SK-N-MC (cell line): Measurements from ENCODE around the gene COL8A2.

Experiments used
- EZH2 ChIP-seq: fragments of 200-600 bp; sonication (generic); IDR thresholded peaks from one replicate; pipeline ENCODE4 v1.6.1; 2017; ENCODE audit warnings: antibody characterized with exemption
- FOXP2 ChIP-seq: optimal IDR thresholded peaks from 2 replicates; pipeline ENCODE3; 2011; ENCODE audit warnings: mild to moderate bottlenecking, moderate library complexity; ENCODE audit not compliant: insufficient read depth; ENCODE audit errors: extremely low read length, control extremely low read depth
- POLR2AphosphoS5 ChIP-seq: IDR thresholded peaks from 2 replicates; pipeline ENCODE4 v1.6.1; 2012; ENCODE audit warnings: mild to moderate bottlenecking, low read depth, low read length, borderline replicate concordance

DNA sequence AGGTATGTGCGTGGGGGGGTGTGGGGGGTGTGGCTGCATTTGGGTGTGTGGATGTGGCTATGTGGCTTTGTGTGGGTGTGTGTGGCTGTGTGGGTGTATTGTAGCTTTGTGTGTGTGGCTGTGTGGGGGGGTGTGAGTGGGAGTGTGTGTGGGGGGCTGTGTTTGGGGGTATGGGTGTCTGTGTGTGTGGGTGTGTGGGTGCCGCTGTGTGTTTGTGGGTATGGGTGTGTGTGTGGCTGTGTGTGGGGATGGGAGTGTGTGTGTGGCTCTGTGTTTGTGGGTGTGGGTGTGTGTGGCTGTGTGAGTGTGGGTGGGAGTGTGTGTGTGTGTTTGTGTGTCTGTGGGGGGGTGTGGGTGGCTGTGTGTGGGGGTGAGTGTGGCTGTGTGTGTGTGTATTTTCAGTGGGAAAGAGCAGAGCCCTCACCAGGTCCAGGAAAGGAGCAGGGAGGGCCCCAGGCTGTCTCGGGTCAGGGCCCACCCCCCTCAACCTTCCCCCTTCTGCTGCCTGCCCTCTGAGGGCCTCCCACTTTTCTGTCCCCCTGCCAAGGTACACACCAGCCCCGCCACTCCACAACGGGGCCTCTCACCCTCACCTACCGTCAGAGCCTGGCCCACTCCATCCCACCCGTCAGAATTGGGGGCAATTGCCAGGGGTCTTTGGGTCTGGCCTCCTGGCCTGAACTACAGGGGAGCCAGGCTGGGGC is 1.9 kb upstream of the COL8A2 start:
- TF ChIP-seq EZH2: no peak
- TF ChIP-seq POLR2AphosphoS5: no peak
- TF ChIP-seq FOXP2: no peak
